ENCODE measurements around the gene ACIN1. TPM values are rescaled to one million over a fixed set of nuclear protein-coding genes. Genes with fewer than 3 reads are reported as not detected.

Gene ACIN1
- total and polyA plus RNA-seq, 2 experiments from 2014 or later, result 76.1 to 172 TPM

DNA sequence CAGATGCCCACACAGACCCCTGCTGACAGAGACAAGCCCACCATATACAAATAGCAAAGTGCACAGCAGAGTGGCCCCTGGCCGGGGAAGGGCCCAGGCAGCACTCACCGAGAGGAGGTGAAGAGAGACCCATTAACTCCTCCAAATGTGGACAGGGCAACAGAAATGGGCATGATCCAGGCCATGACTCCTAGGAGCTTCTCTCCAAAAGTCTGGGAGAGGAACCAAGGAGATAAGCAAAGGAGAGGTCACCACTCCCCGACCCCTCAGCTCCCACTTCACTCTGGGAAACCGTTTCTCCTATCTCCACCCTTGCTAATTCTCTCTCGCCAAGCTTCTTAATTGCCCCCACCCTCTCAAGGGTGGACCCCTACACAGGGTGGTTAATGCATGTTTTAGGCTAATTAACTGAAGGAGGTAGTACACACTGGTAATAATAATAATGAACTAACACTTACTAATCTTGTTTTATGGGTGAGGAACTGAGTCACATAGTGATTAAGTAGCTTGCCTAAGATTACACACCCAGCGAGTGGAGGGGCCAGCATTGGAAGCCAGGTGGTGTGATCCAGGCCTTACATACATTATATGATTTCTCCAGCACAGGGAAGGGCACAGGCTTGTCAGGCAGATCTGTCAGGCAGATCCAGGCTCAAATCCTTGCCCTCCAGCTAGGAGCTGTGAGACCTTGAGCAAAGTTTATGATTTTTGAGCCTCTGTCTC is 43.0 kb upstream of the ACIN1 start:
- Histone ChIP-seq H3K27ac (ENCODE audit: low read depth) (no peak overlapping the region), H3K9me2 (ENCODE audit: insufficient read depth) (no peaks in the 10 kb centered on the region), H3F3A (replicated peaks; ENCODE audit: low read depth) (no peaks in the 10 kb centered on the region), H2AFZ (no peak overlapping the region), H3K4me1 (ENCODE audit: insufficient read depth) (no peaks in the 10 kb centered on the region), H3K27me3 (ENCODE audit: insufficient read depth) (no peaks in the 10 kb centered on the region), H3K36me3 (ENCODE audit: insufficient read depth) (peaks cover 20% of the 10 kb centered on the region), H4K20me1 (replicated peaks; ENCODE audit: insufficient read depth) (peaks cover 3% of the 10 kb centered on the region), H3K4me3 (no peak overlapping the region), H3K4me2 (no peak overlapping the region), H3K79me2 (replicated peaks; ENCODE audit: insufficient read depth) (no peaks in the 10 kb centered on the region)
- no peak for DNase-seq (ENCODE audit: low spot score)
- H3K36me3 Mint-ChIP-seq (ENCODE audit: low read depth), result peaks cover 70% of the 10 kb centered on the region
- H3K27me3 Mint-ChIP-seq (ENCODE audit: insufficient read depth, low read depth, poor library complexity), result peaks cover 3% of the 10 kb centered on the region
- H3K4me1 Mint-ChIP-seq, result no peaks in the 10 kb centered on the region
- no peak overlapping the region for H3K4me3 Mint-ChIP-seq
- no peak overlapping the region for H3K27ac Mint-ChIP-seq
- TF ChIP-seq, protein P1, sequence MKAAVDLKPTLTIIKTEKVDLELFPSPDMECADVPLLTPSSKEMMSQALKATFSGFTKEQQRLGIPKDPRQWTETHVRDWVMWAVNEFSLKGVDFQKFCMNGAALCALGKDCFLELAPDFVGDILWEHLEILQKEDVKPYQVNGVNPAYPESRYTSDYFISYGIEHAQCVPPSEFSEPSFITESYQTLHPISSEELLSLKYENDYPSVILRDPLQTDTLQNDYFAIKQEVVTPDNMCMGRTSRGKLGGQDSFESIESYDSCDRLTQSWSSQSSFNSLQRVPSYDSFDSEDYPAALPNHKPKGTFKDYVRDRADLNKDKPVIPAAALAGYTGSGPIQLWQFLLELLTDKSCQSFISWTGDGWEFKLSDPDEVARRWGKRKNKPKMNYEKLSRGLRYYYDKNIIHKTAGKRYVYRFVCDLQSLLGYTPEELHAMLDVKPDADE (IDR thresholded peaks at IDR 0.05), result no peak
- no peak for TF ChIP-seq EZH2 (IDR thresholded peaks at IDR 0.05; ENCODE audit: low read depth, unreplicated experiment)
- TF ChIP-seq, protein P2, sequence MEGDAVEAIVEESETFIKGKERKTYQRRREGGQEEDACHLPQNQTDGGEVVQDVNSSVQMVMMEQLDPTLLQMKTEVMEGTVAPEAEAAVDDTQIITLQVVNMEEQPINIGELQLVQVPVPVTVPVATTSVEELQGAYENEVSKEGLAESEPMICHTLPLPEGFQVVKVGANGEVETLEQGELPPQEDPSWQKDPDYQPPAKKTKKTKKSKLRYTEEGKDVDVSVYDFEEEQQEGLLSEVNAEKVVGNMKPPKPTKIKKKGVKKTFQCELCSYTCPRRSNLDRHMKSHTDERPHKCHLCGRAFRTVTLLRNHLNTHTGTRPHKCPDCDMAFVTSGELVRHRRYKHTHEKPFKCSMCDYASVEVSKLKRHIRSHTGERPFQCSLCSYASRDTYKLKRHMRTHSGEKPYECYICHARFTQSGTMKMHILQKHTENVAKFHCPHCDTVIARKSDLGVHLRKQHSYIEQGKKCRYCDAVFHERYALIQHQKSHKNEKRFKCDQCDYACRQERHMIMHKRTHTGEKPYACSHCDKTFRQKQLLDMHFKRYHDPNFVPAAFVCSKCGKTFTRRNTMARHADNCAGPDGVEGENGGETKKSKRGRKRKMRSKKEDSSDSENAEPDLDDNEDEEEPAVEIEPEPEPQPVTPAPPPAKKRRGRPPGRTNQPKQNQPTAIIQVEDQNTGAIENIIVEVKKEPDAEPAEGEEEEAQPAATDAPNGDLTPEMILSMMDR (conservative IDR thresholded peaks at IDR 0.05; ENCODE audit: low read depth in 2 of 2), result no peak
- no peak for TF ChIP-seq POLR2AphosphoS5 (IDR thresholded peaks at IDR 0.05; ENCODE audit: low read depth)
- TF ChIP-seq STAT1 (IDR thresholded peaks at IDR 0.05; ENCODE audit: unreplicated experiment), result no peak
- TF ChIP-seq ZNF462 (CRISPR knock-in tag; IDR thresholded peaks at IDR 0.05), result no peak
- no peak for TF ChIP-seq JUNB (IDR thresholded peaks at IDR 0.05; ENCODE audit: unreplicated experiment)
- no peak for TF ChIP-seq NANOG (IDR thresholded peaks at IDR 0.05; ENCODE audit: borderline replicate concordance)
- no peak for TF ChIP-seq REST (IDR thresholded peaks at IDR 0.05; ENCODE audit: unreplicated experiment)
- TF ChIP-seq CREB1 (CRISPR knock-in tag; IDR thresholded peaks at IDR 0.05; ENCODE audit: low read depth), result no peak
- no peak for TF ChIP-seq ZNF114 (CRISPR knock-in tag; IDR thresholded peaks at IDR 0.05)
- no peak for TF ChIP-seq ZNF331 (CRISPR knock-in tag; IDR thresholded peaks at IDR 0.05; ENCODE audit: low read depth)
- ATAC-seq, result no peak
- no peaks in the 10 kb centered on the region for H3K9me3 Mint-ChIP-seq

All from GM23338 (cell line).